Vagina (tissue), 2 donors: ENCODE data around the gene KCNH8.

ENCODE experiments used
- CTCF ChIP-seq, 3 experiments: fragments of 450-650 bp in 2 of 3; fragments of 200-600 bp in 1 of 3; sonication (generic) in 1 of 3; IDR thresholded peaks; one replicate each; pipeline ENCODE4 v1.5.1; 2017 to 2019; ENCODE audit warnings: antibody characterized with exemption in 3 of 3, mild to moderate bottlenecking in 2 of 3, moderate library complexity in 2 of 3
- POLR2A ChIP-seq, 2 donors: fragments of 450-650 bp; IDR thresholded peaks; one replicate each; pipeline ENCODE4 v1.6.1; 2017; ENCODE audit warnings: antibody characterized with exemption in 2 of 2, mild to moderate bottlenecking in 2 of 2, moderate library complexity in 2 of 2
- POLR2AphosphoS5 ChIP-seq, 2 donors: sonication (generic); formaldehyde crosslinking; IDR thresholded peaks; one replicate each; pipeline ENCODE4 v1.9.0; 2017; ENCODE audit warnings: antibody characterized with exemption in 2 of 2, mild to moderate bottlenecking in 2 of 2, low read depth in 1 of 2; ENCODE audit not compliant: insufficient read depth in 1 of 2

- no peak for TF ChIP-seq POLR2A (IDR thresholded peaks at IDR 0.05)
- no peak for TF ChIP-seq CTCF (IDR thresholded peaks at IDR 0.05)
- no peak for TF ChIP-seq POLR2AphosphoS5 (IDR thresholded peaks at IDR 0.05; ENCODE audit: insufficient read depth in 1 of 2, low read depth in 1 of 2)
These were observed 377.8 kb downstream of the KCNH8 start for GRCh38 chr3:19526071-19526470.
